Measurements from ENCODE around the gene BTNL8. TPM values are rescaled to one million over a fixed set of nuclear protein-coding genes. Genes with fewer than 3 reads are reported as not detected.

Gene BTNL8
- total RNA-seq, result not detected
- 0.10 TPM for polyA plus RNA-seq

- Histone ChIP-seq H3K27ac (ENCODE audit: low read depth) (no peak within 1 kb of the TSS), H3K4me3 (ENCODE audit: low read depth, low read length) (no peak within 1 kb of the TSS), H3K36me3 (ENCODE audit: insufficient read depth) (no peaks in the 10 kb centered on the region), H3K4me1 (ENCODE audit: insufficient read depth) (no peaks in the 10 kb centered on the region)
- DNase-seq (ENCODE audit: extremely low spot score), result no peak
- WGBS, result 87% methylated on average over 9 of the region's 9 CpGs
Observed at GRCh38 chr5:180898621-180899246, at the start of gene BTNL8. BTNL8 (plus strand) TSS chr5:180899159; CDS start chr5:180899311, 152 bp downstream.

GRCh38 chr5:180849827-180850226 is 49.1 kb upstream of the BTNL8 start:
- H3K36me3 ChIP-seq (ENCODE audit: insufficient read depth), result peaks cover 11% of the 10 kb centered on the region
- 96% methylated on average over 4 of the region's 4 CpGs for WGBS
- no peak for DNase-seq (ENCODE audit: extremely low spot score)

GRCh38 chr5:180850434-180851078 is 48.4 kb upstream of the BTNL8 start:
- WGBS, result 98% methylated on average over 10 of the region's 10 CpGs

More at GRCh38 chr5:180849827-180850226, 49.1 kb upstream of the BTNL8 start:
- Histone ChIP-seq H3K4me3 (ENCODE audit: low read depth, low read length) (no peak overlapping the region), H3K27ac (ENCODE audit: low read depth) (no peak overlapping the region), H3K4me1 (ENCODE audit: insufficient read depth) (no peaks in the 10 kb centered on the region)

GRCh38 chr5:180852495-180852894 is 46.5 kb upstream of the BTNL8 start:
- DNase-seq (ENCODE audit: extremely low spot score), result no peak
- H3K36me3 ChIP-seq (ENCODE audit: insufficient read depth), result peaks cover 11% of the 10 kb centered on the region
- 91% methylated on average over 4 of the region's 4 CpGs for WGBS
- H3K4me3 ChIP-seq (ENCODE audit: low read depth, low read length), result no peak overlapping the region
- H3K4me1 ChIP-seq (ENCODE audit: insufficient read depth), result no peaks in the 10 kb centered on the region
- H3K27ac ChIP-seq (ENCODE audit: low read depth), result no peak overlapping the region

More at GRCh38 chr5:180850434-180851078, 48.4 kb upstream of the BTNL8 start:
- DNase-seq (ENCODE audit: extremely low spot score), result no peak
- Histone ChIP-seq H3K27ac (ENCODE audit: low read depth) (no peak overlapping the region), H3K4me3 (ENCODE audit: low read depth, low read length) (no peak overlapping the region), H3K4me1 (ENCODE audit: insufficient read depth) (no peaks in the 10 kb centered on the region), H3K36me3 (ENCODE audit: insufficient read depth) (peaks cover 11% of the 10 kb centered on the region)

- H3K36me3 ChIP-seq (ENCODE audit: insufficient read depth), result peaks cover 11% of the 10 kb centered on the region
- no peak overlapping the region for H3K27ac ChIP-seq (ENCODE audit: low read depth)
- 89% methylated on average over 13 of the region's 13 CpGs for WGBS
- DNase-seq (ENCODE audit: extremely low spot score), result no peak
- H3K4me3 ChIP-seq (ENCODE audit: low read depth, low read length), result no peak overlapping the region
- no peaks in the 10 kb centered on the region for H3K4me1 ChIP-seq (ENCODE audit: insufficient read depth)
Observed at GRCh38 chr5:180853121-180853847, 45.7 kb upstream of the BTNL8 start.

- DNase-seq (ENCODE audit: extremely low spot score), result no peak
- no peaks in the 10 kb centered on the region for H3K4me1 ChIP-seq (ENCODE audit: insufficient read depth)
- H3K36me3 ChIP-seq (ENCODE audit: insufficient read depth), result peaks cover 11% of the 10 kb centered on the region
- H3K27ac ChIP-seq (ENCODE audit: low read depth), result no peak overlapping the region
- no peak overlapping the region for H3K4me3 ChIP-seq (ENCODE audit: low read depth, low read length)
- 99% methylated on average over 1 of the region's 1 CpG for WGBS
Observed at GRCh38 chr5:180853848-180854176, 45.1 kb upstream of the BTNL8 start.

GRCh38 chr5:180858586-180858985 is 40.4 kb upstream of the BTNL8 start:
- Histone ChIP-seq H3K4me3 (ENCODE audit: low read depth, low read length) (no peak overlapping the region), H3K4me1 (ENCODE audit: insufficient read depth) (no peaks in the 10 kb centered on the region), H3K27ac (ENCODE audit: low read depth) (no peak overlapping the region), H3K36me3 (ENCODE audit: insufficient read depth) (no peaks in the 10 kb centered on the region)
- DNase-seq (ENCODE audit: extremely low spot score), result no peak
- 98% methylated on average over 6 of the region's 6 CpGs for WGBS

GRCh38 chr5:180860273-180860886 is 38.6 kb upstream of the BTNL8 start:
- H3K4me1 ChIP-seq (ENCODE audit: insufficient read depth), result no peaks in the 10 kb centered on the region
- H3K27ac ChIP-seq (ENCODE audit: low read depth), result peak overlapping the region; percentile 94
- no peaks in the 10 kb centered on the region for H3K36me3 ChIP-seq (ENCODE audit: insufficient read depth)
- H3K4me3 ChIP-seq (ENCODE audit: low read depth, low read length), result peak overlapping the region; percentile 76
- DNase-seq (ENCODE audit: extremely low spot score), result no peak
- WGBS, result under 1% methylated on average over 18 of the region's 18 CpGs

- Histone ChIP-seq H3K4me1 (ENCODE audit: insufficient read depth) (no peaks in the 10 kb centered on the region), H3K27ac (ENCODE audit: low read depth) (peak within 1 kb of the TSS; percentile 94), H3K4me3 (ENCODE audit: low read depth, low read length) (peak within 1 kb of the TSS; percentile 76), H3K36me3 (ENCODE audit: insufficient read depth) (no peaks in the 10 kb centered on the region)
- DNase-seq (ENCODE audit: extremely low spot score), result peak; percentile 79
- WGBS, result under 1% methylated on average over 84 of the region's 84 CpGs
Observed at GRCh38 chr5:180860887-180861822, 37.8 kb upstream of the BTNL8 start, which contains the start of gene ZFP62. ZFP62 (minus strand) TSS chr5:180861276; CDS start chr5:180861219, 57 bp downstream.

- no peaks in the 10 kb centered on the region for H3K36me3 ChIP-seq (ENCODE audit: insufficient read depth)
- 47% methylated on average over 11 of the region's 11 CpGs for WGBS
- H3K4me3 ChIP-seq (ENCODE audit: low read depth, low read length), result no peak overlapping the region
- no peak for DNase-seq (ENCODE audit: extremely low spot score)
- no peaks in the 10 kb centered on the region for H3K4me1 ChIP-seq (ENCODE audit: insufficient read depth)
- H3K27ac ChIP-seq (ENCODE audit: low read depth), result no peak overlapping the region
Observed at GRCh38 chr5:180862645-180863044, 36.3 kb upstream of the BTNL8 start.

- Histone ChIP-seq H3K4me3 (ENCODE audit: low read depth, low read length) (no peak overlapping the region), H3K27ac (ENCODE audit: low read depth) (peak overlapping the region; percentile 48), H3K36me3 (ENCODE audit: insufficient read depth) (no peaks in the 10 kb centered on the region), H3K4me1 (ENCODE audit: insufficient read depth) (no peaks in the 10 kb centered on the region)
- 43% methylated on average over 5 of the region's 5 CpGs for WGBS
- DNase-seq (ENCODE audit: extremely low spot score), result no peak
Observed at GRCh38 chr5:180865981-180866695, 32.8 kb upstream of the BTNL8 start.

- WGBS, result 83% methylated on average over 10 of the region's 10 CpGs
Observed at GRCh38 chr5:180866985-180867384, 32.0 kb upstream of the BTNL8 start.

More at GRCh38 chr5:180866985-180867384, 32.0 kb upstream of the BTNL8 start:
- Histone ChIP-seq H3K27ac (ENCODE audit: low read depth) (no peak overlapping the region), H3K4me3 (ENCODE audit: low read depth, low read length) (no peak overlapping the region), H3K36me3 (ENCODE audit: insufficient read depth) (no peaks in the 10 kb centered on the region), H3K4me1 (ENCODE audit: insufficient read depth) (no peaks in the 10 kb centered on the region)
- no peak for DNase-seq (ENCODE audit: extremely low spot score)

Data from urinary bladder (tissue), 4 donors.